OCI-LY7 (cell line): ENCODE results near the gene SIAH1.

Source experiments
- CTCF ChIP-seq: fragments of 200-600 bp; sonication (generic); conservative IDR thresholded peaks from 2 replicates; pipeline ENCODE4 v1.5.1; 2014; ENCODE audit warnings: mild to moderate bottlenecking, antibody characterized with exemption, low read length, moderate library complexity, mixed read lengths
- EZH2phosphoT487 ChIP-seq: fragments of 200-600 bp; sonication (generic); IDR thresholded peaks from 2 replicates; pipeline ENCODE4 v1.6.1; 2018; ENCODE audit warnings: low read depth, borderline replicate concordance, mild to moderate bottlenecking, mixed run types, antibody characterized with exemption, low read length, moderate library complexity, mixed read lengths

GRCh38 chr16:48310908-48311641 is 74.1 kb downstream of the SIAH1 start:
- TF ChIP-seq CTCF (no peak), EZH2phosphoT487 (no peak)
